ENCODE results near the gene NPM3. TPM values are rescaled to one million over a fixed set of nuclear protein-coding genes. Genes with fewer than 3 reads are reported as not detected.

The NPM3 gene
- total RNA-seq, 2 donors from 2014 or later: 43.7 to 47.4 TPM

- intact Hi-C loops (cut with DNase I): no loop called here
- no peak for DNase-seq (ENCODE audit: low spot score)
- no peaks in the 10 kb centered on the region for H3K36me3 ChIP-seq
These were observed 14.5 kb downstream of the NPM3 start for GRCh38 chr10:101768791-101769170.

GRCh38 chr10:101767966-101768790, 15.1 kb downstream of the NPM3 start:
- no peak for DNase-seq (ENCODE audit: low spot score)
- Histone ChIP-seq H3K27ac (no peak overlapping the region), H3K27me3 (replicated peaks; ENCODE audit: insufficient read depth) (peaks cover 14% of the 10 kb centered on the region), H3K9me3 (no peaks in the 10 kb centered on the region), H3K4me3 (no peak overlapping the region), H3K4me1 (replicated peaks) (no peaks in the 10 kb centered on the region), H3K36me3 (no peaks in the 10 kb centered on the region)
- 65% methylated on average over 10 of the region's 14 CpGs for WGBS
- intact Hi-C loops (cut with DNase I): no loop called here
- TF ChIP-seq CTCF (IDR thresholded peaks at IDR 0.05): no peak
- no peak for TF ChIP-seq POLR2A (IDR thresholded peaks at IDR 0.05)
- no peak for TF ChIP-seq POLR2AphosphoS5 (IDR thresholded peaks at IDR 0.05)

More at GRCh38 chr10:101768791-101769170, 14.5 kb downstream of the NPM3 start:
- TF ChIP-seq POLR2AphosphoS5 (IDR thresholded peaks at IDR 0.05) (no peak), CTCF (IDR thresholded peaks at IDR 0.05) (no peak), POLR2A (IDR thresholded peaks at IDR 0.05) (no peak)
- Histone ChIP-seq H3K4me1 (replicated peaks) (no peaks in the 10 kb centered on the region), H3K27me3 (replicated peaks; ENCODE audit: insufficient read depth) (peaks cover 14% of the 10 kb centered on the region), H3K4me3 (no peak overlapping the region), H3K27ac (no peak overlapping the region), H3K9me3 (no peaks in the 10 kb centered on the region)
- 86% methylated on average over 8 of the region's 8 CpGs for WGBS

GRCh38 chr10:101767600-101767945, 15.7 kb downstream of the NPM3 start:
- 26% methylated on average over 6 of the region's 6 CpGs for WGBS
- Histone ChIP-seq H3K36me3 (no peaks in the 10 kb centered on the region), H3K9me3 (no peaks in the 10 kb centered on the region), H3K4me3 (no peak overlapping the region), H3K27ac (no peak overlapping the region), H3K27me3 (replicated peaks; ENCODE audit: insufficient read depth) (peaks cover 10% of the 10 kb centered on the region), H3K4me1 (replicated peaks) (no peaks in the 10 kb centered on the region)
- DNase-seq (ENCODE audit: low spot score): no peak
- TF ChIP-seq POLR2A (IDR thresholded peaks at IDR 0.05): no peak
- no peak for TF ChIP-seq CTCF (IDR thresholded peaks at IDR 0.05)
- intact Hi-C loops (cut with DNase I): no loop called here

- TF ChIP-seq POLR2AphosphoS5 (IDR thresholded peaks at IDR 0.05): no peak
- TF ChIP-seq CTCF (IDR thresholded peaks at IDR 0.05): no peak
- no peak for TF ChIP-seq POLR2A (IDR thresholded peaks at IDR 0.05)
- intact Hi-C loops (cut with DNase I): no loop called here
- Histone ChIP-seq H3K4me1 (replicated peaks) (no peaks in the 10 kb centered on the region), H3K36me3 (no peaks in the 10 kb centered on the region), H3K4me3 (no peak overlapping the region), H3K9me3 (no peaks in the 10 kb centered on the region), H3K27ac (no peak overlapping the region), H3K27me3 (replicated peaks; ENCODE audit: insufficient read depth) (peaks cover 6% of the 10 kb centered on the region)
- no peak for DNase-seq (ENCODE audit: low spot score)
- WGBS: 64% methylated on average over 12 of the region's 12 CpGs
These were observed 16.3 kb downstream of the NPM3 start for GRCh38 chr10:101766753-101767599.
